GM13976 (cell line): ENCODE data around the gene CASKIN2.
"Not testable (repeated sequence)": the region's sequence is repeated elsewhere in the genome, so short reads cannot be mapped to it uniquely, and the experiment has no call there.

Source experiments
- DNase-seq: peaks from one replicate; pipeline ENCODE4 v3.0.0; 2012; ENCODE audit warnings: low spot score
- CTCF ChIP-seq: IDR thresholded peaks from 2 replicates; pipeline ENCODE4 v1.5.1; 2012; ENCODE audit warnings: borderline replicate concordance, mild to moderate bottlenecking; ENCODE audit not compliant: insufficient read depth; ENCODE audit errors: extremely low read depth, missing control alignments, control extremely low read depth
- in situ Hi-C: fragments of 300-500 bp; cut with MboI; formaldehyde crosslinking; loops from one replicate; pipeline ENCODE4 v1.12.0; 2022; ENCODE audit warnings: low sequenced_read_pairs, mixed read lengths, inconsistent platforms; ENCODE audit not compliant: unreplicated experiment

CASKIN2 gene

DNA sequence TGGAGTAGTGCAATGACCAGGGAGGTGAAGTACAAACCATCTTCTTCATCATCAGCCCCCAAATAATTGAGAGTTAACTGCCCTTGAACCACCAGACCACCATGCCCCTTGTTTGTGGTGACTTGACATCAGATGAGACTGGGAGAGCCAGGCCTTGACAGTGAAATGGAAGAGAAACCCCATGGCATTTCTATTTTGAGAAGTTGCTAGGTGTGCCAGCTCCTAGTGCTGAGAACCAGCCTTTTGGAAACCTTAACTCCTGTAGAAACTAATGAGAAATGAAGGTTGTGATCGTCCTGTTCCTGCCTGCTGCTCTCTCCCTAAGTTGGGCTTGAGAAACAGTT lies 56.1 kb downstream of the CASKIN2 start:
- in situ Hi-C loops: no loop called here
- no peak for TF ChIP-seq CTCF
- no peak for DNase-seq

DNA sequence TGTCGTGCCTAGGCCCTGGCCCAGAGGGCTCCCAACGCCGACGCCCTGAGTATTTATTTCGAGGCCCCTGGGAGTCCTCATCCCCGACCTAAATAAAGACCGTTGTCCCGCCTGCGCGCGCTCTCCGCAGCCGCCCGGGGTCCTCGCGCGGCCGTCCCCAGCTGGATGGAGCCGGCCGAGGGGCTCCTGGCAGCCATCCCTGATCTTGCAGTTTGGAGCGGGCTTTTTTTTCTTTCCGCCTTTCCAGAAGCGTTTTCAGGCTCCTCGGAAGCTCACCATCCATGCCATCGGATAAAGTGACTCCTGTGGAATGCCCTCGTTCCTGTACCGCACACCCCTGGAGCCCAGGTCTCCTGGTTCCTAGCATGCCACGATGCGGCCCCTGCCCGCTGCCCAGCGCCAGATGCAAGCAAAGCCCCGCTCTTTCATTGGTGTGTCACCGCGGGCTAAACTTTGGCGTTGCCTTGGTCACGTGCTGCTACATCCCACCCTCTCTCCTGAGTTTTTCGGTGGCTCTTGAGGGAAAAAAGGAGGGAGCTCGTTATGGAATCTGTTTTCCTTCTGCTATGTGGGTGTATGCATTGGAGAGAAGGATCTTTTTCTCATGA lies 58.2 kb downstream of the CASKIN2 start:
- DNase-seq: no peak
- no peak for TF ChIP-seq CTCF

GRCh38 chr17:75456417-75457046 lies 58.8 kb downstream of the CASKIN2 start, which contains the start of gene TMEM94:
Gene TMEM94, plus strand, starts transcription at chr17:75456635. Its CDS starts 15,271 bp downstream, at chr17:75471906.
- in situ Hi-C loops: no loop called here
- TF ChIP-seq CTCF: no peak

More for the DNA sequence above, 58.2 kb downstream of the CASKIN2 start:
- in situ Hi-C loops: no loop called here

GRCh38 chr17:75456039-75456416 lies 59.3 kb downstream of the CASKIN2 start:
- DNase-seq: no peak
- no peak for TF ChIP-seq CTCF
- in situ Hi-C loops: no loop called here

More at GRCh38 chr17:75456417-75457046, 58.8 kb downstream of the CASKIN2 start, which contains the start of gene TMEM94:
- peak; percentile 95 for DNase-seq

DNA sequence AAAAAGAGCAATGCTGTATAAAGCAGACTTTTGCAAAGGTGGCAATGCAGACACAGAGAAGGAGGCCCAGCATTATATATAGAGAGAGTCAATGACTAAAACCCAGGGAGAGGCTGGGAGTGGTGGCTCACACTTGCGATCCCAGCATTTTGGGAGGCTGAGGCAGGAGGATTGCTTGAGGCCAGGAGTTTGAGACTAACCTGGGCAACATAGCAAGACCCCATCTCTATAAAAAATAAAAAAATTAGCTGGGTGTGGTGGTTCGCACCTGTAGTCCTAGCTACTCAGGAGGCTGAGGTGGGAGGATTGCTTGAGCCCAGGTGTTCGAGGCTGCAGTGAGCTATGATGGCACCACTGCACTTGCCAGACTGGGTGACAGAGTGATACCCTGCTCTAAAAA lies 60.7 kb downstream of the CASKIN2 start:
- DNase-seq, in situ Hi-C loops: not testable (repeated sequence)

DNA sequence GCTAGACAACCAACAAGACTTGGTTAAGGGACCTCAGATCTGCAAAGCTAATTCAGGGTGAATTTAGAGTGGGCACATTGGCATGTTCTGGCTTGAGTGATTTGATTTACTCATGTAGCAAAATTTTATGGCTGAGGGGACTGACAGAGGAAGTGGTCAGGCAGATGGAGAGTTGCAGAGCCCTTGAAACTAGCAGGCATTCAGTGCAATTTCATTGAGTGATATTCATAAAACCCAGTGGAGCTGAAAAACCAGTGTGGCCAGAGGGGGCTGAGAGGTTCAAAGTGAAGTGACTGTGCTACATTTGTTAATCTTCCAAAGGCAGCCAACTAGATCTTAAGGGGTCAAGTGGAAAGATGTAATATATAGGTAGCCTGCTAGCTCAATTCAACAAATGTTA lies 61.1 kb downstream of the CASKIN2 start:
- in situ Hi-C loops: no loop called here
- TF ChIP-seq CTCF: no peak
- no peak for DNase-seq

- DNase-seq: no peak
- in situ Hi-C loops: no loop called here
- no peak for TF ChIP-seq CTCF
Measured at GRCh38 chr17:75450270-75450669, 65.1 kb downstream of the CASKIN2 start.
